ES-I3 (cell line): Measurements from ENCODE around the gene LEAP2.

Experiments
- H3K36me3 ChIP-seq: 2 replicates; pipeline ENCODE4 v1.6.1; 2013; ENCODE audit warnings: mild to moderate bottlenecking, low read length, control low read depth, moderate library complexity; ENCODE audit not compliant: insufficient read depth
- H3K4me1 ChIP-seq: 2 replicates; pipeline ENCODE4 v1.6.1; 2013; ENCODE audit warnings: mild to moderate bottlenecking, control low read depth, low read length; ENCODE audit not compliant: insufficient read depth
- H3K9ac ChIP-seq: 2 replicates; pipeline ENCODE4 v1.6.1; 2013; ENCODE audit warnings: low read depth, mild to moderate bottlenecking, low read length, moderate library complexity
- H3K9me3 ChIP-seq: 2 replicates; pipeline ENCODE4 v1.6.1; 2013; ENCODE audit warnings: mild to moderate bottlenecking, low read length, moderate library complexity; ENCODE audit not compliant: control insufficient read depth, insufficient read depth

The LEAP2 gene

GRCh38 chr5:132873119-132873929 lies at the start of gene LEAP2:
TSS of gene LEAP2 (plus strand) at chr5:132873668. CDS start at chr5:132873695, 27 bp downstream.
- no peaks in the 10 kb centered on the region for H3K4me1 ChIP-seq
- H3K9ac ChIP-seq = no peak within 1 kb of the TSS
- peaks cover 7% of the 10 kb centered on the region for H3K36me3 ChIP-seq
- no peaks in the 10 kb centered on the region for H3K9me3 ChIP-seq

- H3K9me3 ChIP-seq = no peaks in the 10 kb centered on the region
- H3K9ac ChIP-seq = no peak overlapping the region
- H3K4me1 ChIP-seq = peaks cover 19% of the 10 kb centered on the region; the same call in 1 of the 2 replicates
- H3K36me3 ChIP-seq = no peaks in the 10 kb centered on the region
Measured at GRCh38 chr5:132824426-132824825, 49.0 kb upstream of the LEAP2 start.

GRCh38 chr5:132825033-132825833 lies 48.2 kb upstream of the LEAP2 start:
- Histone ChIP-seq H3K4me1 (peaks cover 19% of the 10 kb centered on the region; the same call in 1 of the 2 replicates), H3K36me3 (no peaks in the 10 kb centered on the region), H3K9me3 (no peaks in the 10 kb centered on the region), H3K9ac (peak overlapping the region; percentile 58)

GRCh38 chr5:132825834-132826391 lies 47.6 kb upstream of the LEAP2 start:
- peaks cover 19% of the 10 kb centered on the region; the same call in 1 of the 2 replicates for H3K4me1 ChIP-seq
- H3K9ac ChIP-seq = peak overlapping the region; percentile 58
- H3K9me3 ChIP-seq = no peaks in the 10 kb centered on the region
- no peaks in the 10 kb centered on the region for H3K36me3 ChIP-seq

- peak overlapping the region; percentile 58; the same call in 1 of the 2 replicates for H3K9ac ChIP-seq
- no peaks in the 10 kb centered on the region for H3K9me3 ChIP-seq
- H3K4me1 ChIP-seq = peaks cover 19% of the 10 kb centered on the region; the same call in 1 of the 2 replicates
- H3K36me3 ChIP-seq = no peaks in the 10 kb centered on the region
Measured at GRCh38 chr5:132826424-132827082, 46.9 kb upstream of the LEAP2 start.

GRCh38 chr5:132827943-132828673 lies 45.4 kb upstream of the LEAP2 start:
- H3K4me1 ChIP-seq = peaks cover 19% of the 10 kb centered on the region; the same call in 1 of the 2 replicates
- H3K9ac ChIP-seq = no peak overlapping the region
- H3K36me3 ChIP-seq = no peaks in the 10 kb centered on the region
- H3K9me3 ChIP-seq = no peaks in the 10 kb centered on the region

GRCh38 chr5:132828846-132829494 lies 44.5 kb upstream of the LEAP2 start:
- H3K9ac ChIP-seq = no peak overlapping the region
- no peaks in the 10 kb centered on the region for H3K36me3 ChIP-seq
- H3K9me3 ChIP-seq = no peaks in the 10 kb centered on the region
- H3K4me1 ChIP-seq = peaks cover 13% of the 10 kb centered on the region; the same call in 1 of the 2 replicates

- peak overlapping the region; percentile 86 for H3K9ac ChIP-seq
- no peaks in the 10 kb centered on the region for H3K9me3 ChIP-seq
- H3K4me1 ChIP-seq = peaks cover 9% of the 10 kb centered on the region; the same call in 1 of the 2 replicates
- H3K36me3 ChIP-seq = no peaks in the 10 kb centered on the region
Measured at GRCh38 chr5:132829742-132830435, 43.6 kb upstream of the LEAP2 start.

- H3K36me3 ChIP-seq = no peaks in the 10 kb centered on the region
- H3K9me3 ChIP-seq = no peaks in the 10 kb centered on the region
- peaks cover 7% of the 10 kb centered on the region; the same call in 1 of the 2 replicates for H3K4me1 ChIP-seq
- H3K9ac ChIP-seq = peak within 1 kb of the TSS; percentile 86
Measured at GRCh38 chr5:132830436-132831094, 42.9 kb upstream of the LEAP2 start, which contains the start of gene SHROOM1. TSS of gene SHROOM1 (minus strand) at chr5:132830647. CDS start at chr5:132826140, 4,507 bp downstream.

GRCh38 chr5:132831095-132831860 lies 42.2 kb upstream of the LEAP2 start:
- peak overlapping the region; percentile 86 for H3K9ac ChIP-seq
- no peaks in the 10 kb centered on the region for H3K9me3 ChIP-seq
- peaks cover 5% of the 10 kb centered on the region; the same call in 1 of the 2 replicates for H3K4me1 ChIP-seq
- H3K36me3 ChIP-seq = no peaks in the 10 kb centered on the region

GRCh38 chr5:132832612-132833011 lies 40.9 kb upstream of the LEAP2 start:
- H3K4me1 ChIP-seq = no peaks in the 10 kb centered on the region

GRCh38 chr5:132834057-132834456 lies 39.4 kb upstream of the LEAP2 start:
- H3K4me1 ChIP-seq = no peaks in the 10 kb centered on the region
- no peaks in the 10 kb centered on the region for H3K36me3 ChIP-seq
- H3K9ac ChIP-seq = no peak overlapping the region
- H3K9me3 ChIP-seq = no peaks in the 10 kb centered on the region

More at GRCh38 chr5:132832612-132833011, 40.9 kb upstream of the LEAP2 start:
- no peaks in the 10 kb centered on the region for H3K9me3 ChIP-seq
- H3K9ac ChIP-seq = no peak overlapping the region
- H3K36me3 ChIP-seq = no peaks in the 10 kb centered on the region
